Neural cell (in vitro differentiated cells): Measurements from ENCODE around the gene BRF1. TPM values are rescaled to one million over a fixed set of nuclear protein-coding genes. Genes with fewer than 3 reads are reported as not detected.

ENCODE experiments used
- H2AFZ ChIP-seq: fragments of 200-600, 300-800 bp; sonication (generic), shearing (Covaris generic); 2 replicates; pipeline ENCODE4 v1.6.0; 2014; ENCODE audit warnings: low read depth, mild to moderate bottlenecking, antibody characterized with exemption, low read length, moderate library complexity
- H3F3A ChIP-seq: fragments of 200-600 bp; shearing (Covaris generic); 2 replicates; pipeline ENCODE4 v1.6.1; 2016; ENCODE audit warnings: mild to moderate bottlenecking, moderate library complexity, mixed read lengths, antibody characterized with exemption, low read length; ENCODE audit not compliant: insufficient read depth, poor library complexity, severe bottlenecking
- H3K27ac ChIP-seq: fragments of 200-600, 300-800 bp; sonication (generic), shearing (Covaris generic); 2 replicates; pipeline ENCODE4 v1.5.1; 2014; ENCODE audit warnings: mild to moderate bottlenecking, low read length, moderate library complexity
- H3K27me3 ChIP-seq: fragments of 300-800, 200-600 bp; sonication (generic), shearing (Covaris generic); 2 replicates; pipeline ENCODE4 v1.6.0; 2014; ENCODE audit warnings: mild to moderate bottlenecking, low read depth, low read length, moderate library complexity; ENCODE audit not compliant: insufficient read depth
- H3K36me3 ChIP-seq: fragments of 300-800, 200-600 bp; sonication (generic), shearing (Covaris generic); 2 replicates; pipeline ENCODE4 v1.5.1; 2014; ENCODE audit warnings: mild to moderate bottlenecking, antibody characterized with exemption, low read length, moderate library complexity; ENCODE audit not compliant: insufficient read depth
- H3K4me2 ChIP-seq: fragments of 300-800, 200-600 bp; sonication (generic), shearing (Covaris generic); 2 replicates; pipeline ENCODE4 v1.6.0; 2014; ENCODE audit warnings: mild to moderate bottlenecking, low read length
- H3K4me3 ChIP-seq: fragments of 300-800, 200-600 bp; sonication (generic), shearing (Covaris generic); 2 replicates; pipeline ENCODE4 v1.5.1; 2014; ENCODE audit warnings: mild to moderate bottlenecking, low read length, moderate library complexity
- H3K79me2 ChIP-seq: fragments of 200-600 bp; shearing (Covaris generic); replicated peaks from 2 replicates; pipeline ENCODE4 v1.6.0; 2014; ENCODE audit warnings: mild to moderate bottlenecking, low read length, moderate library complexity; ENCODE audit not compliant: insufficient read depth
- H3K9ac ChIP-seq: fragments of 300-800, 200-600 bp; sonication (generic), shearing (Covaris generic); 2 replicates; pipeline ENCODE4 v1.6.1; 2016; ENCODE audit warnings: mild to moderate bottlenecking, low read length, mixed read lengths
- H3K9me2 ChIP-seq: fragments of 200-600 bp; shearing (Covaris generic); 2 replicates; pipeline ENCODE4 v1.6.1; 2016; ENCODE audit warnings: mild to moderate bottlenecking, low read length, mixed read lengths; ENCODE audit not compliant: insufficient read depth
- H3K9me3 ChIP-seq: fragments of 200-600, 300-800 bp; sonication (generic), shearing (Covaris generic); 2 replicates; pipeline ENCODE4 v1.6.1; 2016; ENCODE audit warnings: mild to moderate bottlenecking, mixed run types, low read length, moderate library complexity, mixed read lengths
- H4K20me1 ChIP-seq: fragments of 200-600 bp; shearing (Covaris generic); 2 replicates; pipeline ENCODE4 v1.6.1; 2016; ENCODE audit warnings: mild to moderate bottlenecking, mixed run types; ENCODE audit not compliant: insufficient read depth
- CTCF ChIP-seq: fragments of 450-650 bp; IDR thresholded peaks from 2 replicates; pipeline ENCODE4 v1.5.1; 2014; ENCODE audit warnings: antibody characterized with exemption, mild to moderate bottlenecking, moderate library complexity; ENCODE audit not compliant: poor library complexity, severe bottlenecking
- EP300 ChIP-seq: fragments of 450-650 bp; conservative IDR thresholded peaks from 2 replicates; pipeline ENCODE4 v1.6.1; 2014; ENCODE audit warnings: antibody characterized with exemption, mild to moderate bottlenecking, moderate library complexity; ENCODE audit not compliant: poor library complexity, severe bottlenecking
- EZH2 ChIP-seq: fragments of 200-600, 300-800 bp; shearing (Covaris generic), sonication (generic); IDR thresholded peaks from 2 replicates; pipeline ENCODE4 v1.6.1; 2014; ENCODE audit warnings: antibody characterized with exemption, low read length, borderline replicate concordance, mild to moderate bottlenecking; ENCODE audit not compliant: insufficient read depth, poor library complexity, severe bottlenecking
- MXI1 ChIP-seq: fragments of 450-650 bp; conservative IDR thresholded peaks from 2 replicates; pipeline ENCODE4 v1.6.1; 2014; ENCODE audit warnings: antibody characterized with exemption, mild to moderate bottlenecking; ENCODE audit not compliant: poor library complexity, severe bottlenecking
- POLR2AphosphoS5 ChIP-seq: IDR thresholded peaks from 2 replicates; pipeline ENCODE4 v1.6.1; 2012
- RAD21 ChIP-seq: fragments of 450-650 bp; conservative IDR thresholded peaks from 2 replicates; pipeline ENCODE4 v1.6.1; 2014; ENCODE audit warnings: antibody characterized with exemption, mild to moderate bottlenecking, moderate library complexity
- REST ChIP-seq: IDR thresholded peaks from 2 replicates; pipeline ENCODE4 v1.6.1; 2012; ENCODE audit warnings: borderline replicate concordance
- SMC3 ChIP-seq: fragments of 450-650 bp; conservative IDR thresholded peaks from 2 replicates; pipeline ENCODE4 v1.6.1; 2014; ENCODE audit warnings: antibody characterized with exemption, mild to moderate bottlenecking, moderate library complexity; ENCODE audit not compliant: poor library complexity
- TAF1 ChIP-seq: IDR thresholded peaks from 2 replicates; pipeline ENCODE4 v1.6.1; 2012; ENCODE audit warnings: low read depth
- polyA minus RNA-seq: library from RNA; depleted of rRNA, polyadenylated mRNA; stranded (reverse); fragments of >200 nt; gene quantifications from 2 replicates; pipeline ENCODE4 v1.2.3, GENCODE V29; 2014
- polyA plus RNA-seq: library from polyadenylated mRNA; depleted of rRNA; stranded (reverse); fragments of >200 nt; gene quantifications from 2 replicates; pipeline ENCODE4 v1.2.3, GENCODE V29; 2014

BRF1 gene
- 69.4 and 71.1 TPM in 2 replicates for polyA plus RNA-seq
- polyA minus RNA-seq: 86.7 and 96.7 TPM in 2 replicates

- Histone ChIP-seq H3K9ac (peak within 1 kb of the TSS; percentile 90), H3K27ac (peak within 1 kb of the TSS; percentile 93), H3K4me2 (peak within 1 kb of the TSS; percentile 97), H4K20me1 (no peaks in the 10 kb centered on the region), H3K9me2 (no peaks in the 10 kb centered on the region), H3K79me2 (peaks cover 26% of the 10 kb centered on the region), H3K9me3 (no peaks in the 10 kb centered on the region), H3F3A (no peaks in the 10 kb centered on the region), H3K4me3 (peak within 1 kb of the TSS; percentile 97), H3K36me3 (no peaks in the 10 kb centered on the region), H2AFZ (peak within 1 kb of the TSS; percentile 93), H3K27me3 (no peaks in the 10 kb centered on the region)
- no peak for TF ChIP-seq POLR2AphosphoS5
- no peak for TF ChIP-seq RAD21
- no peak for TF ChIP-seq REST
- no peak for TF ChIP-seq CTCF
- TF ChIP-seq SMC3: no peak
- no peak for TF ChIP-seq EZH2
- peak; percentile 76 for TF ChIP-seq TAF1
- peak; percentile 67 for TF ChIP-seq MXI1
- peak; percentile 52 for TF ChIP-seq EP300
Measured at GRCh38 chr14:105300542-105301102, at the start of gene BRF1. BRF1 (minus strand) TSS chr14:105301001; CDS start chr14:105300629, 372 bp downstream.

- Histone ChIP-seq H4K20me1 (peaks cover 3% of the 10 kb centered on the region), H3K79me2 (peaks cover 8% of the 10 kb centered on the region), H3K9me2 (no peaks in the 10 kb centered on the region), H3K9me3 (no peaks in the 10 kb centered on the region), H2AFZ (no peak overlapping the region), H3K36me3 (no peaks in the 10 kb centered on the region), H3K27ac (no peak overlapping the region), H3K27me3 (no peaks in the 10 kb centered on the region), H3K9ac (no peak overlapping the region), H3F3A (no peaks in the 10 kb centered on the region), H3K4me2 (no peak overlapping the region), H3K4me3 (no peak overlapping the region)
- TF ChIP-seq RAD21 (no peak), CTCF (no peak), EP300 (no peak), TAF1 (no peak), SMC3 (no peak)
Measured at GRCh38 chr14:105349992-105350391, 49.2 kb upstream of the BRF1 start.
